ENCODE measurements around the gene EPB41. TPM values are rescaled to one million over a fixed set of nuclear protein-coding genes. Genes with fewer than 3 reads are reported as not detected.

The EPB41 gene
- total and polyA plus RNA-seq, 5 experiments from 2014 or later, result 84.1 to 328 (median 99.9) TPM

DNA sequence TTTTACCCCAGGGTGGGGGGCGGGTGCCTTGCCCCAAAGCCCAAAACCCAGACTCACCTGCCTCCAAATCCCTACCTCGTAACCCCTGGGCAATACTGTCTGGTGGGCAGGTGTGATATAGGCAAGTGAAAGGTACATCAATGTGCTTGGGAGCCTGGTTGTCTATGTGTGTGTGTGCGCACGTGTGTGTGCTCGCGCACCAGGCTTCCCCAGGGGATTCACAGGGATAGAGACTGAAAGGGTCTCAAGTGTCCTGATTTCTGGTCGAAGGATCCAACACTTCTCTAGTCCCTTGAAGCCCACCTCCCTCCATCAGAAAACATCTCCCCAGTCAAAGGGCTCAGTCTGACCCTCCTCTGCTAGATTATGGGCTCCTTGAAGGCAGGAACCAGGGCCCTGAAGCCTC is 28.9 kb upstream of the EPB41 start:
- Mint-ChIP-seq H3K36me3 (no peaks in the 10 kb centered on the region), H3K27me3 (no peaks in the 10 kb centered on the region), H3K27ac (peak overlapping the region in 9 of 10 donors; percentile 80 to 97 (median 94)), H3K9me3 (no peaks in the 10 kb centered on the region), H3K4me3 (peak overlapping the region in 6 of 10 donors; percentile 8 to 92 (median 83)), H3K4me1 (peaks cover 27 to 68% (median 62%) of the 10 kb centered on the region in 4 donors)
- POLR2A ChIA-PET, result interaction anchor here (0.6 to 2.0 kb wide), 21 partner anchors 17 to 1365 kb away, joined by 3 to 16 read pairs (median 4); partner anchors contain the start of genes EPB41, MED18, SRSF4 and TAF12
- ATAC-seq (no peak), DNase-seq (no peak)

DNA sequence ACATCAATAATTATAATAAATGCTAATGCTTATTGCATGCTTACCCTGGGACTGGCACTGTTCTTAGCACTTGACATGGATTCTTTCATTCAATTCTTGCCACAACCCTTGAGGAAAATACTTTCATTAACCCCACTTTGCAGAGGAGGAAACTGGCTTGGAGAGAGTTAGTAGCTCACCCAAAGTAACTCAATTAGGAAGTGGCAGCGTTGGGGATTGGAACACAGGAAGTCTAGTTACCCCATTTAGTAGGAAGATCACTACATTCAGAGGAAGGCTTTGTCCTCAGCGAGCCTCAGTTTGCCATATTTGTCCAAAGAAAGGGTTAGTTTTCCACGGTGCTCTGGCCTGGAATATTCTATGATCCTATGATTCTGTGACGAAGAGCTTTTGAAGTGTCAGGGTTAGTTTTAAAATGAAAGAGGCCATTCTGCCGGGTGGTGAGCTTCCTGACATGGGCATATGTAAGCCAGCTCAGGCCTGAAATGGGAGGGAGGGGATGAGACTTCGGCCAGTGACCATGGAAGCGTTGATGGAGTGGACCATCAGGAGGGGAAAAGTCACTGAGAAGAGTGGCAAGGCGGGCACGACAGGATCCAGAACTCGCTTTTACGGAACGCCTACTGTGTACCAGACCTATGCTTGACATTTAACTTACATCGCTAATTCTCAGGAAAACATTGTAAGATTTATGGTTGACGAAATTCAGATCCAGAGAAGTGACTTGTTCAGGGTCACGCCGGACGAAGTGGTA is 28.2 kb upstream of the EPB41 start:
- Mint-ChIP-seq H3K4me1 (peaks cover 28 to 69% (median 64%) of the 10 kb centered on the region in 4 donors), H3K36me3 (no peaks in the 10 kb centered on the region), H3K9me3 (no peaks in the 10 kb centered on the region), H3K27me3 (no peaks in the 10 kb centered on the region), H3K27ac (peak overlapping the region; percentile 80 to 96 (median 92)), H3K4me3 (peak overlapping the region; percentile 79 to 92 (median 88))
- POLR2A ChIA-PET, result interaction anchor here (1.0 to 1.6 kb wide), 3 partner anchors 28 to 243 kb away, joined by 3 to 7 read pairs (median 6); partner anchors contain the start of genes EPB41 and TAF12
- ATAC-seq (no peak), DNase-seq (no peak)

GRCh38 chr1:28886731-28887418 is 27.5 kb upstream of the EPB41 start:
- H3K4me3 Mint-ChIP-seq, result peak overlapping the region; percentile 79 to 92 (median 88)
- H3K36me3 Mint-ChIP-seq, result no peaks in the 10 kb centered on the region
- peak; percentile 82 to 93 (median 89) for DNase-seq
- ATAC-seq, result peak; percentile 75 to 78
- POLR2A ChIA-PET, result interaction anchor here (1.0 kb wide), 1 partner anchor 27 kb away, joined by 7 read pairs; the partner anchor contains the start of gene EPB41
- peaks cover 28 to 70% (median 62%) of the 10 kb centered on the region in 4 donors for H3K4me1 Mint-ChIP-seq
- H3K27me3 Mint-ChIP-seq, result no peaks in the 10 kb centered on the region
- peak overlapping the region; percentile 80 to 96 (median 92) for H3K27ac Mint-ChIP-seq
- no peaks in the 10 kb centered on the region for H3K9me3 Mint-ChIP-seq

DNA sequence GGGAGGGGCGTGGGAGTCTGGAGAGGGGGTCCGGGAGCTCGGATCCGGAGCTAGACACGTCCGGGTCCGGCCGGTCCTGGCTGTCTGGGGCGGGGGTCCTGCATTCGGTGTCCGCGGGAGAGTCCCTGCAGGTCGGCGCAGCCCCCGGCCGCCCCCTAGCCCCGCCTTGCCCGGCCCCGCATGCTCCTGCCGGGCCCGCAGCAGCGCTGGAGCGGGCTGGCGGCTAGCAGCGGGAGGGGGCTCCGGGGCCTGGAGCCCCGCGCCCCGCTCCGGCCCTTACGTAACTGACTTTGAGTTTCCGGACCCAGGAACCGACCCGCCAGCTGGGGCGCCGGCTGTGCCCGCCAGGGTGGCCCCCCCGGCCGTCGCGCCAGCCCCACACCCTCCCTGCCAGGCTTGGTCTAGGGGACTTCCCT is 26.9 kb upstream of the EPB41 start:
- no peaks in the 10 kb centered on the region for H3K9me3 Mint-ChIP-seq
- POLR2A ChIA-PET, result interaction anchor here (0.9 to 2.0 kb wide), 2 partner anchors 27 to 381 kb away, joined by 3 to 9 read pairs; partner anchors contain the start of gene EPB41
- ATAC-seq, result peak in 1 of 2 donors; percentile 26

DNA sequence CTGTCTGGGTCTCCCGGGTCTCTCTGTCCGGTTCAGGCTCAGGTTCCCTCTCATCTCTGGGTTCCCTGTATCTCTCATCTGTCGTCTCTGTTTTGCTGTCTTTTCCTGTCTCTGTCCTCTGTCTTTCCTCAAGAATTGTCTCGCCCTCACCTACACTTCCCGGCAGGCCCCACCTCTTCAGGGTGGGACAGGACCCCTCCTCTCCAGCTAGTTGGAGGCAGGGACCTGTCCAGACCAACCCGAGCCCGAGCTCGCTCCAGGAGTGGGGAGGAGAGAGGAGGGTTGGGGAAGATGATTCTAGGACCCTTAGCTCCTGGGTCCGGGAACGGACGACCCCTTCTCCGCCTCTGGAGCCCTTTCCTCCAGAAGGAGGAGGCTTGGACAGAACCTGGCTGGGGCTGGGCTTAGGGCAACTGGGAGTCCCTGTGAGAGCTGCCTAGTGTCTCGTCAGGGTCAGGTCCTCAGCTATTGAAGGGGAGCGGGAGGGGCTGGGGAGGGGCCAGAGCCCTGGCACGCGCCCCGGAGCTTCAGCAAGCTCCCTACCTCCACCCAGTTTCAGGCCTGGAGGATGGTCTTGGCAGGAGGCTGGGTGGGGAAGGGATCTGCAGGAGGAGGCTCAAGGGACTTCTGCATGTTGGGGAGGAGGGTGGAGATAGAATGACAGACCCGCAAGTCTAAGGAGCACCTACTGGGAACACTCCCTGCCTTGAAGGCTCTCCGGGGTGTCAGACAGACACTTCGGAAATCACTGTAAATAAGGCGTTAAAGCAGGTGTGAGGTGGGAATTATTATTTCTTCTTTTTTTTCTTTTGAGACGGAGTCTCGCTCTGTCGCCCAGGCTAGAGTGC is 26.3 kb upstream of the EPB41 start:
- no peaks in the 10 kb centered on the region for H3K27me3 Mint-ChIP-seq
- peaks cover 24 to 62% (median 54%) of the 10 kb centered on the region in 4 donors for H3K4me1 Mint-ChIP-seq
- POLR2A ChIA-PET, result interaction anchor here (0.9 to 2.0 kb wide), 2 partner anchors 26 to 381 kb away, joined by 3 to 9 read pairs; partner anchors contain the start of gene EPB41
- H3K36me3 Mint-ChIP-seq, result no peaks in the 10 kb centered on the region
- no peaks in the 10 kb centered on the region for H3K9me3 Mint-ChIP-seq
- ATAC-seq (no peak), DNase-seq (no peak)
- peak overlapping the region; percentile 81 to 93 (median 91) for H3K4me3 Mint-ChIP-seq
- peak overlapping the region; percentile 64 to 94 (median 89) for H3K27ac Mint-ChIP-seq

More for the DNA sequence above, 26.9 kb upstream of the EPB41 start:
- Mint-ChIP-seq H3K4me3 (peak overlapping the region; percentile 81 to 93 (median 91)), H3K4me1 (peaks cover 24 to 65% (median 57%) of the 10 kb centered on the region in 4 donors), H3K36me3 (no peaks in the 10 kb centered on the region), H3K27me3 (no peaks in the 10 kb centered on the region), H3K27ac (peak overlapping the region in 8 of 10 donors; percentile 64 to 94 (median 89))
- DNase-seq, result peak; percentile 13 to 66 (median 42)

GRCh38 chr1:28888915-28889314 is 25.5 kb upstream of the EPB41 start:
- ATAC-seq, result no peak
- Mint-ChIP-seq H3K27ac (peak overlapping the region in 5 of 10 donors; percentile 54 to 77 (median 62)), H3K4me3 (peak overlapping the region in 7 of 10 donors; percentile 34 to 70 (median 48)), H3K27me3 (no peaks in the 10 kb centered on the region), H3K9me3 (no peaks in the 10 kb centered on the region), H3K36me3 (no peaks in the 10 kb centered on the region), H3K4me1 (peaks cover 25 to 60% (median 53%) of the 10 kb centered on the region in 4 donors)
- DNase-seq, result no peak
- POLR2A ChIA-PET, result interaction anchor here (0.9 to 2.0 kb wide), 2 partner anchors 25 to 32 kb away, joined by 3 to 9 read pairs; partner anchors contain the start of gene EPB41

DNA sequence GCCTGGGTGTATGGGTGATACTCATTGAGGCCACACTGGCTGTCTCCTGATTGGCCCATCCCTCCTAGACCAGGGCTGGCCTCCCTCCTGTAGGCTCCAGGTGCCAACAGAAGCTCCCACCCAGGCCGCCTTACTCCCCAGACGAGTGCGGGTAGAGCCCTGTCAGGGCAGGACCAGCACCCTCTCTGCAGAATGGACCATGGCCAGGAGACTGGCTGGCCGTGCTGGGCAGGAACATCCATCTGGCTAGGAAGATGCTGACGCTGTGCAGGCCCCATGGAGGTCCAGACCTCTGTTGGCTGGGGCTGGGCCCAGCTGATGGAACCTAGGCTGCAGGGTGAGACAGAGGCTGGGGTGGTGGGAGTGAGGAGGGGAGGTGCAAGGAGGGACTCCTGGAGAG is 25.0 kb upstream of the EPB41 start:
- no peaks in the 10 kb centered on the region for H3K27me3 Mint-ChIP-seq
- peaks cover 25 to 57% (median 50%) of the 10 kb centered on the region in 4 donors for H3K4me1 Mint-ChIP-seq
- peak overlapping the region in 6 of 10 donors; percentile 14 to 77 (median 65) for H3K27ac Mint-ChIP-seq
- DNase-seq (no peak), ATAC-seq (no peak)
- H3K4me3 Mint-ChIP-seq, result peak overlapping the region in 7 of 10 donors; percentile 34 to 70 (median 48)
- H3K36me3 Mint-ChIP-seq, result no peaks in the 10 kb centered on the region
- POLR2A ChIA-PET, result interaction anchor here (0.9 to 2.0 kb wide), 2 partner anchors 25 to 31 kb away, joined by 3 to 9 read pairs; partner anchors contain the start of gene EPB41
- H3K9me3 Mint-ChIP-seq, result no peaks in the 10 kb centered on the region

- Mint-ChIP-seq H3K27me3 (no peaks in the 10 kb centered on the region), H3K4me3 (no peak overlapping the region), H3K4me1 (peaks cover 16 to 47% (median 39%) of the 10 kb centered on the region in 4 donors), H3K27ac (peak overlapping the region in 1 of 10 donors; percentile 22), H3K36me3 (no peaks in the 10 kb centered on the region), H3K9me3 (no peaks in the 10 kb centered on the region)
- DNase-seq, result no peak
- ATAC-seq, result no peak
- POLR2A ChIA-PET, result no interaction called here
Observed at GRCh38 chr1:28890435-28890834, 23.9 kb upstream of the EPB41 start.

GRCh38 chr1:28890836-28891235 is 23.5 kb upstream of the EPB41 start:
- DNase-seq (no peak), ATAC-seq (no peak)
- no peak overlapping the region for H3K27ac Mint-ChIP-seq
- no peaks in the 10 kb centered on the region for H3K36me3 Mint-ChIP-seq
- POLR2A ChIA-PET, result no interaction called here
- peaks cover 15 to 43% (median 35%) of the 10 kb centered on the region in 4 donors for H3K4me1 Mint-ChIP-seq
- H3K9me3 Mint-ChIP-seq, result no peaks in the 10 kb centered on the region
- no peaks in the 10 kb centered on the region for H3K27me3 Mint-ChIP-seq
- peak overlapping the region in 1 of 10 donors; percentile 24 for H3K4me3 Mint-ChIP-seq

DNA sequence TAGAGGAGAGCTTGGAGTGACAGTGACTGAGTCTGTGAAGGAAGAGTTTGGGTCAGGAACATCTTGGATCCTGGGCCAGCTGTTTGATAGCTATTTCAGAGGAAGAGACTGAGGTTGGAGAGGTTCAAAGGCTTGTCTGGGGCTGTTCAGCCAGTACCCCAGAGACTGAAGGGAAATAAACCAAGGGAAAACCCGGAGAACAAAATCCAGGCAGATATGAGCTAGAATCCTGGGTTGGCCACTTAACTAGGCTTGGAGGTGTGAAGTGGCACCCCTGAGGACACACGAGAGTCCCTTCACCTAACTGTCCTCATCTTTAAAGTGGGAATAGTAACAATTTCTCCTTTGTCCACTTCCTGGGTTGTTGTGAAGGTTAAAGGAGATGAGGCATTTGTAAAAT is 23.1 kb upstream of the EPB41 start:
- Mint-ChIP-seq H3K27me3 (no peaks in the 10 kb centered on the region), H3K27ac (no peak overlapping the region), H3K36me3 (no peaks in the 10 kb centered on the region), H3K4me3 (peak overlapping the region in 1 of 10 donors; percentile 24), H3K4me1 (peaks cover 11 to 39% (median 32%) of the 10 kb centered on the region in 4 donors), H3K9me3 (no peaks in the 10 kb centered on the region)
- POLR2A ChIA-PET, result no interaction called here
- ATAC-seq (no peak), DNase-seq (no peak)

DNA sequence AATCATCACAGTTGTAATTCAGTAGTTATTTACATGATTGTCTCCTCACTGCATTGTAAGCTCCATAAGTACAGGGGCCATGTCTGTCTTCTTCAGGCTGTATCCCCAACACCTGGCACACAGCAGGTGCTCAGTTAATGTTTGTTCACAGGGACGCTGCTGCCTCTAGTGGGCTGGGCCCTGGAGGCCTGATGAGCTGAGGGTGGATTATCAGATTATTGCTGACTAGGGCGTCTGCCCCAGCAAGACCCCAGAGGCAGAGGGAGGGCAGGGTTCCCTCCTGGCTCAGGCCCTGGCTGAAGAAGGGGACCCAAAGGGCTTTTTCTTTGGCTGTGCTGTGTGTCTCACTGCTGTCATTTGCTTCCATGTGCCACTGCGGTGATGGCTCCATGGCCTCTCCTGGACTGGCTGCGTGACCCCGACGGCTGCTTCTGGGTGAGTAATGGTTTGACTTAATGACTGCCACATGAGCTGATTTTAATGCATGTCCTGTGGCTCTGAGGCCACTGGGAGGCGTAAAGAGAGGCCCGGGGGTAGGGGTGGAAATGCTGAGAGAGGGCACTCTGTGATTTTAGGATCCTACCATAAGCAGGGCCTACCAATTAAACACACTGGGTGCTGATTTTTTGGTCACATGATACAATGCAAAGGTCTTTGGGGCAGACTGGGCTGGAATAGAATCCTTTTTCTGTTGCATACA is 20.8 kb upstream of the EPB41 start:
- H3K4me1 Mint-ChIP-seq, result peaks cover 15 to 43% (median 34%) of the 10 kb centered on the region in 4 donors
- ATAC-seq, result peak; percentile 42 to 66
- peak overlapping the region in 1 of 10 donors; percentile 35 for H3K27ac Mint-ChIP-seq
- no peak overlapping the region for H3K4me3 Mint-ChIP-seq
- H3K9me3 Mint-ChIP-seq, result no peaks in the 10 kb centered on the region
- POLR2A ChIA-PET, result no interaction called here
- H3K27me3 Mint-ChIP-seq, result no peaks in the 10 kb centered on the region
- peaks cover 0 to 2% (median 0%) of the 10 kb centered on the region in 3 donors for H3K36me3 Mint-ChIP-seq
- peak in 1 of 10 donors; percentile 6 for DNase-seq

Measured in naive thymus-derived CD8-positive, alpha-beta T cell (primary cell).